ENCODE data around the gene MSI2. TPM values are rescaled to one million over a fixed set of nuclear protein-coding genes. Genes with fewer than 3 reads are reported as not detected.
A peak's percentile ranks its signal among the peaks of the same experiment; 100 is the strongest.

MSI2 gene
- total and polyA plus RNA-seq, 7 donors, result 37.6 to 133 (median 87.1) TPM

DNA sequence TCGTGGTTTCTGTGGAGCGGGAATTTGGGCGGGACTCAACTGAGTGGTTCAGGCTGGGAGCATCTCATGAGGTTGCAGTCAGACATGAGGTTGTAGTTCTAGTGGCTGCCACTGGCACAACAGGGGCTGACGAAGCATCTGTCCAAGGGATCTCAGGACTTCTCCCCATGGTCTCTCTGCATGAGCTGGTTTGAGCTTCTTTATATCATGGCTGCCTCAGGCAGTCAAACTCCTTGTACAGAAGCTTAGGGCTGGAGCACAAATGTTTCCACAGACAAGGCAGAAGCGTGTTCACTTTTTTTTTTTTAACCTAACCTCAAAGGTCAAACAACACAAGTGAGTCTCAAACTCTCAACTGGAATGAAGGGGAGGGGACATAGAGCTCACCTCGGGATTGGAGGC lies 243.3 kb downstream of the MSI2 start:
- 88 to 92% (median 90%) methylated on average over 6 of the region's 6 CpGs for WGBS, 3 donors
- no peaks in the 10 kb centered on the region for H3K9me3 ChIP-seq
- no peak overlapping the region for H3K4me3 ChIP-seq
- no peak for DNase-seq
- ATAC-seq, result peak in 1 of 4 donors; percentile 40
- H3K27me3 ChIP-seq (ENCODE audit: insufficient read depth in 3 of 3, low read length in 2 of 3), result no peaks in the 10 kb centered on the region
- H3K36me3 ChIP-seq (ENCODE audit: insufficient read depth in 1 of 2, low read depth in 1 of 2), result no peaks in the 10 kb centered on the region
- intact Hi-C loops (cut with DNase I), result no loop called here
- no peak overlapping the region for H3K27ac ChIP-seq
- H3K4me1 ChIP-seq, result peaks cover 21% of the 10 kb centered on the region
- TF ChIP-seq, protein P1, sequence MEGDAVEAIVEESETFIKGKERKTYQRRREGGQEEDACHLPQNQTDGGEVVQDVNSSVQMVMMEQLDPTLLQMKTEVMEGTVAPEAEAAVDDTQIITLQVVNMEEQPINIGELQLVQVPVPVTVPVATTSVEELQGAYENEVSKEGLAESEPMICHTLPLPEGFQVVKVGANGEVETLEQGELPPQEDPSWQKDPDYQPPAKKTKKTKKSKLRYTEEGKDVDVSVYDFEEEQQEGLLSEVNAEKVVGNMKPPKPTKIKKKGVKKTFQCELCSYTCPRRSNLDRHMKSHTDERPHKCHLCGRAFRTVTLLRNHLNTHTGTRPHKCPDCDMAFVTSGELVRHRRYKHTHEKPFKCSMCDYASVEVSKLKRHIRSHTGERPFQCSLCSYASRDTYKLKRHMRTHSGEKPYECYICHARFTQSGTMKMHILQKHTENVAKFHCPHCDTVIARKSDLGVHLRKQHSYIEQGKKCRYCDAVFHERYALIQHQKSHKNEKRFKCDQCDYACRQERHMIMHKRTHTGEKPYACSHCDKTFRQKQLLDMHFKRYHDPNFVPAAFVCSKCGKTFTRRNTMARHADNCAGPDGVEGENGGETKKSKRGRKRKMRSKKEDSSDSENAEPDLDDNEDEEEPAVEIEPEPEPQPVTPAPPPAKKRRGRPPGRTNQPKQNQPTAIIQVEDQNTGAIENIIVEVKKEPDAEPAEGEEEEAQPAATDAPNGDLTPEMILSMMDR (IDR thresholded peaks at IDR 0.05), result no peak

- Histone ChIP-seq H3K27ac (peak overlapping the region; percentile 23), H3K27me3 (ENCODE audit: insufficient read depth in 3 of 3, low read length in 2 of 3) (no peaks in the 10 kb centered on the region), H3K4me3 (no peak overlapping the region), H3K9me3 (no peaks in the 10 kb centered on the region), H3K36me3 (ENCODE audit: insufficient read depth in 1 of 2, low read depth in 1 of 2) (no peaks in the 10 kb centered on the region), H3K4me1 (peaks cover 21% of the 10 kb centered on the region)
- DNase-seq (no peak), ATAC-seq (no peak)
- TF ChIP-seq, protein P1 (IDR thresholded peaks at IDR 0.05), result no peak
- intact Hi-C loops (cut with DNase I), result no loop called here
- WGBS, 3 donors, result 91 to 97% (median 94%) methylated on average over 9 of the region's 9 CpGs
Observed at GRCh38 chr17:57501016-57501415, 244.7 kb downstream of the MSI2 start.

- TF ChIP-seq, protein P1 (IDR thresholded peaks at IDR 0.05), result no peak
- Histone ChIP-seq H3K27ac (no peak overlapping the region), H3K9me3 (no peaks in the 10 kb centered on the region), H3K27me3 (ENCODE audit: insufficient read depth in 3 of 3, low read length in 2 of 3) (no peaks in the 10 kb centered on the region), H3K4me1 (peaks cover 14% of the 10 kb centered on the region), H3K36me3 (ENCODE audit: insufficient read depth in 1 of 2, low read depth in 1 of 2) (no peaks in the 10 kb centered on the region), H3K4me3 (no peak overlapping the region)
- no peak for DNase-seq
- WGBS, 3 donors, result 56 to 82% (median 66%) methylated on average over 4 of the region's 4 CpGs
- ATAC-seq, result no peak
- intact Hi-C loops (cut with DNase I), result no loop called here
Observed at GRCh38 chr17:57502022-57502421, 245.7 kb downstream of the MSI2 start.

DNA sequence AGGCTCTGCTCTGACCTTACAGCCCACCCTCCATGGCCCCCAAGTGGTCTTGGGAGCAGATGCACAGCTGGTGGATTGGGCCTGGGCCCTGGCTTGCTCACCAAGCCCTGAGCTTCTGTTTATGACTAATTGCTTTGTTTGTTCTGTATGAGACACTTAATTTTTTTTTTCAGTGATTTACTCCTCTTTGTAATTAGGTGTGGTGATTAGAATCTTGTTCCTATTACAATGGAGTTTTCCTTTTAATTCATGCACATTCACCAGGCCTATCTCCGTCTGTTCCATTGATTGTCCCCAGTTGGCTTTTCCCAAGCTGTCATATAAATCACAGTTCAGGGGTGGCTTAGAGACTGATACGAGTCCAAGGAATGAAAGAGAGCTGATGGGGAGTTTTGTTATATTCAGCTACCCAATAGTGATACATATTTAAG lies 246.5 kb downstream of the MSI2 start:
- TF ChIP-seq, protein P1 (IDR thresholded peaks at IDR 0.05), result no peak
- 22 to 28% (median 23%) methylated on average over 2 of the region's 2 CpGs for WGBS, 3 donors
- Histone ChIP-seq H3K27ac (no peak overlapping the region), H3K9me3 (no peaks in the 10 kb centered on the region), H3K36me3 (ENCODE audit: insufficient read depth in 1 of 2, low read depth in 1 of 2) (no peaks in the 10 kb centered on the region), H3K4me1 (peaks cover 11% of the 10 kb centered on the region), H3K4me3 (no peak overlapping the region), H3K27me3 (ENCODE audit: insufficient read depth in 3 of 3, low read length in 2 of 3) (no peaks in the 10 kb centered on the region)
- ATAC-seq (no peak), DNase-seq (no peak)
- intact Hi-C loops (cut with DNase I), result no loop called here

DNA sequence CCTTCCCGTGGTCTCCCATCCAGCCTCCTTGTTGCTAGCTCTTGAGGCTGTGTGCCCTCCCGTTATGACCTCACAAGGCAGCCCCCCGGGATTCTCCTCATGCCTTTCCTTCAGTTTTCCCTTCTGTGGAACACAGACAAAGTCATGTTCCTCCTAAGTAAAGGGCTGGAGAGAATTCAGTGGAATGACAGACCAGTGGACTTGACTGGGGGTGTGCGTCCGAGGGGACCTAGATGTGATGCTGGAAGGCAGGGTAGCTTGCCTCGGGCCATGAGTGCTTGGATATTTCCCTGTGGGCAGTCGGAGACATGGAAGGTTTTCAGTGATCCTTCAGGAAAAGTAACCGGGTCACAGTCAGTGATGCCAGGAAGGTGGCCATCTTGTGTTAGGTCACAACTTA lies 247.9 kb downstream of the MSI2 start:
- ATAC-seq (no peak), DNase-seq (no peak)
- Histone ChIP-seq H3K9me3 (no peaks in the 10 kb centered on the region), H3K27ac (no peak overlapping the region), H3K4me3 (no peak overlapping the region), H3K36me3 (ENCODE audit: insufficient read depth in 1 of 2, low read depth in 1 of 2) (no peaks in the 10 kb centered on the region), H3K4me1 (peaks cover 5% of the 10 kb centered on the region), H3K27me3 (ENCODE audit: insufficient read depth in 3 of 3, low read length in 2 of 3) (no peaks in the 10 kb centered on the region)
- intact Hi-C loops (cut with DNase I), result no loop called here
- TF ChIP-seq, protein P1 (IDR thresholded peaks at IDR 0.05), result no peak
- WGBS, 3 donors, result 90 to 94% (median 91%) methylated on average over 8 of the region's 8 CpGs

All from psoas muscle (tissue), 8 donors.